CD4-positive, alpha-beta T cell treated with Interleukin-17A for 1 hour (primary cell): ENCODE measurements around the gene TRMT2A.

Source experiments
- DNase-seq: peaks from one replicate; pipeline ENCODE4 v3.0.0-alpha.2; 2020

The TRMT2A gene

DNA sequence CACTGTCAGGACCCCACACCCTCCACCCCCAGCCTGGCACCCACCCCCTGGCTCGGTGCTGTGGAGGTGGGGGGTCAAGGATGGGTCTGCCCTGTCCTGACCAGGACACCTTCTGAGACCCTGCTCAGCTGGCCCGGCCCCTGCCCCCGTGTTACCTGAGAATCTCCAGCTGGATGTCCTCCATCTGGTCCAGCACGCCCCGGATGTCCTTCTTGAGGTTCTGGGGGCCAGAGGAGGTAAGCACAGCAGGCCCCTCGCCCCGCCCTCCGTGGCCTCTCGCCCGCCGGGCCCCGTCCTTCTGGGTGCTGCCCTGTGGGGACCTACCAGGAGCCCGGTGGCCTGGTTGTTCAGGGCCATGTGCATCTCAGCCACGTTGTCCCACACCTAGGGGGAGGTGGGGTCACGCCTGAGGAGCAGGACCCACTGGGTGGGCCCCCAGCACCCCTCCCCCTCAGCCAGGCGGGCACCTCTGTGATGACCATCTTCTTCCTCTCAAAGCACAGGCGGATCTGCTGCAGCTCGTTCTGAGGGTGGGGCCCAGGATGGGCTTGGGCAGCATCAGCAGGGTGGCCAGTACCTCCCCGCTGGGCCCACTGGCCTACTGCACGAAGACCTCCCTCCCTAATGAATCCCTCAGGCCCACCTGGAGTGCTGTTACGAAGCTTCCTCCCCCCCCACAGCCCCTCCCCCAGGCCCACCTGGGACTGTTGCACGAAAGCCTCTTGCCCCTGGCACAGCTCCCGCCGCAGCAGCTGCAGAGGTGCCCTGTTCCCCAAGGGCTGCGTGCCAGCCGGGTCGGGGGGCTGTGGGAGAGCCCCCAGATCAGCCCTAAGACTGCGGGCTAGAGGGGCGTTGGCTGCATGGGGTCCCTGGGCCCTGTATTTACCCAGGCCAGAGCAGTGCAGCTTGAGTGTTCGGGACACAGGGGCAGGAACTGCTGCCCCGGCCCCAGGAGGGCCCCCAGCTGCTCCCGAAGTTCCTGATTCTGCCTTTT lies 32.5 kb upstream of the TRMT2A start:
- DNase-seq = no peak

DNA sequence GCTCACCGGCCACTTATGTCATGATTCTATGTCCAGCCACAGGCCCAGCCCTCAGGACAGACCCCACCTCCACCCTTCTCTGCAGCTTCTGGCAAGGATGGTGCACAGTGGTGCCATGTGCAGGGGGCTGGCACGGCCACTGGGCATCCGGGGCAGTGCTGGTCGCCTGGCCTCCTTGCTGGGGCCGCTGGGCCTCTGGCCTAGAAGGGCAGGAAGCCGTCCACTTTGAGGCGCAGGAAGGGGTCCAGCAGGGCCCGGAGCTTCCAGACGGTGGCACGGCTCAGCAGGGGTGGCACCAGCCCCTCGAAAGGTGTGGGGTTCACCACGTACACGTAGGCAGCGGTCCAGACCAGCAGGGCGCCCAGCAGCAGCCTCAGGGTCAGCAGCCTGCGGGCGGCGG lies 31.4 kb upstream of the TRMT2A start:
- DNase-seq = no peak

DNA sequence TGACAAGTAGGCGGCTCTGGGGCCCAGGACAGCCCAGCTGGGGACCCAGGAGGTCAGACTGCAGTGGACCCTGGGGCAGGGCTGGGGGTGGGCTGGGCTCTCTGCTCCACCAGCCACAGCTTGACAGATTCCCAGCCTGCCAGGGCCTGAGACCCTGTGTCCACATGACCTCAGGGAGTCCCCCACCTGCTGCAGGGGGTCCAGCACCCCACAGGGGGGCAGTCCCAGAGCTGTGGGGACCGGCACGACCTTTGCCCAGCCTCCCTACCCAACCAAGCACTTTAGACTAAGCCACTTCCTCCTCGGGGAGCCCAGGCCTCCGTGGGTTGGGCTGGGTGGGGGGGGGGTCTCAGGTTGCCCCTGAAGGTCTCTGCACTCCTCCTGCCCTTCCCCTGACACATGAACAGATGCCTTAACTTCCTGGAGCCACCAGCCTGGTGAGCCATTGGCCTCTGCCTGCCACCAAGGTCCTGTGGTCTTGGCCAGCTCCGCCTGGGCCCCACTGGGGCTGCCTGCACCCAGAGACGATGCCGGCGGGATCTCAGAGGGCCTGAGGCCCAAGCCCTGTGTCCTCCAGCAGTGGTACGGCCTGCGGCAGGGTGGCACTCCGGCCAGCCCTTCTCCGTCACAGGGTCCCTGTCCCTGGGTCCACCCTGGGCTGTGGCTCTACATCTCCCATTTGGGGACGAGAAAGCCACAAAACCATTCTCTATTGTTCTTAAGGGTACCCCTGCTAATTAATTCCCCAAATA lies 30.4 kb upstream of the TRMT2A start:
- no peak for DNase-seq

DNA sequence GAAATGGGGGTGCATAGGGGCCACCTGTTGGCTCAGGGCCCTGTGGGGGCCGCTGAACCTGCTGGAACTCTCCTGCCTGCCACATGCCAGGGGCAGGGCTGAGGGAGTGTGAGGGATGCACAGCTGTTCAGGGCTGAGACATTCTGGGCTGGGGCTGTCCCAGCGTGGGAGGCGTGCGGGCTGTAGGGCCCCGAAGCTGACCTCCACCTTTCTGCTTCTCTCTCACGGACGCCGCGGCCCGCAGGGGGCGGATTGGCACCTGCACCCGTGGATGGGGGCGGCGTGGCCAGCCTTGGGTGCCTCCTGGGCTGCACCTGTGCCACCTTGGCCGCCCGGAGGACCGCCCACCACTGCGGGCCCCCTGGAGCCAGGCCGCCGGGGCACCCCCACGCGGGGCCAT lies 29.8 kb upstream of the TRMT2A start:
- no peak for DNase-seq

DNA sequence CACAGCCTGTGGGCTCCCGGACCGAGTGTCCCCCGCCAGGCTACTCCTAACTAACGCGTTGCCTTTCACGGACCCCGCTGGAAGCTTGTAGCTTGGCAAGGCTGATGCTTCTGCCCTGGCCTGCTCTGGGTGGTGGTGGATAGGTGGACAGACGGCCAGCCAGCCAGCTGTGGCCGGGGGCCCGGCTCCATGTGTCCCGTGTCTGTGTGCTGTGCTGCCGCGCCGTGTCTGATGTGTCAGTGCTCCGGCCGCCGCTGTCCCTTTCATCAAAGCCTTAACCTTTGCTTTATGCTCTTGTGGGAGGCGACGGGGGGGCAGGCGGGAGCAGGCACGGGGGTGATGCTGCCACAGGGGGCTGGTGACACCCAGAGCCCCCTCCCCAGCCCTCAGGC lies 28.8 kb upstream of the TRMT2A start:
- DNase-seq = no peak

DNA sequence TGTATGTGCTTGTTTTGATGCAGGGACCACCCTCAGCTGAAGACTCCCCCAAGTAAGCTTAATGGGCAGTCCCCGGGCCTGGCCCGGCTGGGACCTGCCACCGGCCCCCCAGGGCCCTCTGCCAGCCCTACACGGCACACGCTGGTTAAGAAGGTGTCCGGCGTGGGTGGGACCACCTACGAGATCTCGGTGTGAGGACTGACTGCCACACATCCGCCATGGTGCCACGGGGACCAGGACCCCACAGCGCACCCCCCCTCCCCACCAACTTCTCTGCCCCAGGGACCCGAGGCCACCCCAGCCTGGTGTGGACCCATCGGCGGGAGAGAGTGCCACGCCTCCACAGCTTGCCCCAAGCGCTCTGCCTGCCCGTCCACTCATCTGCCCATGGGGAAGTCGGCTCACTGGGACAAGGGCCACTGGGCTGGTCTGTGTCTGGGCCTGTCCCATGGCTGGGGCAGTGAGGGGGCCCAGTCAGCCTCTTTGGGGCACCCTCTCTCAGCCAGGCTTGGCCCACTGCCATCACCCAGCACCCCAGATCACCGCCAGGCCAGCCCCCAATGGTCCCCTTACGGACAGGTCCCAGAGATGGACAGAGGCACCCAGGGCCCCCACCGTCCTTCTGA lies 28.3 kb upstream of the TRMT2A start:
- no peak for DNase-seq

DNA sequence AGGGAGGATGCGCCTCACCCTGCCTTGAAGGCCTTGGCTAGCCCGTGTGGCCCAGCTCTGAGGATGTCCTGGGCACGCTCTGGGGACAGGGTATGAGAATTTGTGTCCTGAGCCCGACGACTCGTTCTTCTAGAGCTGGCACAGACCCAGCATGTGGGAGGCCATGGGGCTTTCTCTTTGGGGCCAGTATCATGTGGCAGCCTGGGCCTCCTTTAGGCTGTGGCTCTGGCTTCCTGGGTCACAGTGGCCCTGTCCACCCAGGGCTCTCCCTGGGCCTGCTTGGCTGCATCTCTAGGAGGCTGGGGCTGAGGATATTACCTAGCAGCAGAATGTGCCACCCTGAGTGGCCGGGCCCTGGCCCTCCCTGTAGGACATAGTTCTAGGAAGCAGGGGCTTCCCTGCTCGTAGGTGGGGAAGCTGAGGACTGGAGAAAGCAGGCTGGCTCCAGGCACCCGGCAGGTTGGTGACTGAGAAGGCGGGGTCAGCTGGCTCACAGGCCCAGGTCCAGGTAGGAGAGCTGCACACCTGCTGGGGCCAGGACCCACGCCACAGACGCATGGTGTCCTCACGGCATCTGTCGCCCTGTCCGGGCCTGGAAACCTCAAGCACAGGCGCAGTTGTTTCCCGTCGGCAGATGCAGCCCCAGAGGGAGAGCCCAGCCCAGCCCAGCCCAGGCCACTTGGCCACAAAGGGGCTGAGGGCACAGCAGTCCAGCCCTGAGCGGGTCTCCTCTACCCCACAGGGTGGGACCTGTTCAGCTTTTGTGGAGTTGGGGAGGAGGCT lies 27.0 kb upstream of the TRMT2A start:
- DNase-seq = no peak

DNA sequence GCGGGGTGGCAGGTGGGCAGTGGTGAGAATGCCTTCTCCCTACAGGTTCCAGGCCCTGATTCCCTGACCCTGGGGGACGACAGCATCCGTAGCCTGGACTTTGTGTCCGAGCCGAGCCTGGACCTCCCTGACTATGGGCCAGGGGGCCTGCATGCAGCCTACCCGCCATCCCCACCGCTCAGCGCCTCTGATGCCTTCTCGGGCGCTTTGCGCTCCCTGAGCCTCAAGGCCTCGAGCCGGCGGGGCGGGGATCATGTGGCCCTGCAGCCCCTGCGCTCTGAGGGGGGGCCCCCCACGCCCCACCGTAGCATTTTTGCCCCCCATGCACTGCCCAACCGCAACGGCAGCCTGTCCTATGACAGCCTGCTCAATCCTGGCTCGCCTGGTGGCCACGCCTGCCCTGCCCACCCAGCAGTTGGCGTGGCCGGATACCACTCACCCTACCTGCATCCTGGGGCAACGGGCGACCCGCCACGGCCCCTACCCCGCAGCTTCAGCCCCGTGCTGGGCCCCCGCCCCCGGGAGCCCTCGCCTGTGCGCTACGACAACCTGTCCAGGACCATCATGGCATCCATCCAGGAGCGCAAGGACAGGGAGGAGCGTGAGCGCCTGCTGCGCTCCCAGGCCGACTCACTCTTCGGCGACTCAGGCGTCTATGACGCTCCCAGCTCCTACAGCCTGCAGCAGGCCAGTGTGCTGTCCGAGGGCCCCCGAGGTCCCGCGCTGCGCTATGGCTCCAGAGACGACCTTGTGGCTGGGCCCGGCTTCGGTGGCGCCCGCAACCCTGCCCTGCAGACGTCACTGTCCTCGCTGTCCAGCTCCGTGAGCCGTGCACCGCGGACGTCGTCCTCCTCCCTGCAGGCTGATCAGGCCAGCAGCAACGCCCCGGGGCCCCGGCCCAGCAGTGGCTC lies 25.9 kb upstream of the TRMT2A start:
- no peak for DNase-seq

DNA sequence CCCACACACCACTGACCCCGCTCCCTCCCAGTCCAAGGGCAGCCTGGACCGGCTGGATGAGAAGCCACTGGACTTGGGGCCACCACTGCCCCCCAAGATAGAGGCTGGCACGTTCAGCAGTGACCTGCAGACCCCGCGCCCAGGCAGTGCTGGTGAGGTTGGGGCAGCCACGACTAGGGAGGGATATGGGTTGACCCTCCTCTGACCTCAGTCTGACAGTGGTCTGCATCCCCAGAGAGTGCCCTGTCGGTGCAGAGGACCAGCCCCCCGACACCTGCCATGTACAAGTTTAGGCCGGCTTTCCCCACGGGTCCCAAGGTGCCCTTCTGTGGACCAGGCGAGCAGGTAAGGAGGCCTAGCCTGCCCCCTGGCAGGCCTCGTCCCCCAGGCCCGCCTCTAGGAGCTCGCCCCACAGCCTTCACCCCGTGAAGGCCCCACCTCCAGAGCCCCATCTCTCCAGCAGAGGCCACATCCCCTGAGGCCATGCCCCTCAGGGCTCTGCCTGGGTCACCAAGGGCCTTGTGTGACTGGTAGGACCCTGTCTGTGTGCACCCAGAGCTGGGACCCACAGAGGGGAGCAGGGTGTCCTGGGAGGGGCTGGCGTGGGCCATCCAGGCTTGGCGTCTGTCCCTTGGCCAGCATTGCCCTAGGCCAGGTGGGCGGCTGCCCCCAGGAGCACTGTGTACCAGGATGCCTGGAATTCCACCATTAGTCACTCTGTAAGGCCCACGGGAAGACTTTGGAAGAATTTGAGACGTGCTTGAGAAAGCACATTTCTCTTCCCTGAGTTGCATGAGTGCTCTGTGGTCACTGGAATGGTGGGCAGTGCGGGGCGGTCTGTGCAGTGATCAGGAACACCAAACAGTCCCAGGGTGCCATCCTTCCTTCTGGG lies 24.4 kb upstream of the TRMT2A start:
- DNase-seq = no peak

DNA sequence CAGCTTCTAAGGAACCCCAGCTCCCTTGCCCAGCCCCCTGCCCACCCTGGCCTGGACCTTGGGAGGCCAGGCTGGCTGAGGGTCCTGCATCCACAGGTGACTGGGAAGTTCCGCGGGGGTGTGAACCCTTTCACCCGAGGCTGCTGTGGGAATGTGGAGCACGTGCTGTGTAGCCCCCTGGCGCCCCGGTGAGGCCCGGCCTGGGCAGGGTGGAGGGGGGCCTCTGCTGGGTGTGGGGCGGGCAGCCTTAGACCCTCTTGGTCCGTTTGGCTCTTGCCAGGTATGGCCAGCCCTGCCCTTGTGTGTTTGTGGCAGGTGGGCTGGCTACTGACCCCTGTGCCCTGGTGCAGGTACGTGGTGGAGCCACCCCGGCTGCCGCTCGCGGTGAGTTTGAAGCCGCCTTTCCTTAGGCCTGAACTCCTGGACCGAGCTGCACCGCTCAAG lies 23.5 kb upstream of the TRMT2A start:
- DNase-seq = no peak

DNA sequence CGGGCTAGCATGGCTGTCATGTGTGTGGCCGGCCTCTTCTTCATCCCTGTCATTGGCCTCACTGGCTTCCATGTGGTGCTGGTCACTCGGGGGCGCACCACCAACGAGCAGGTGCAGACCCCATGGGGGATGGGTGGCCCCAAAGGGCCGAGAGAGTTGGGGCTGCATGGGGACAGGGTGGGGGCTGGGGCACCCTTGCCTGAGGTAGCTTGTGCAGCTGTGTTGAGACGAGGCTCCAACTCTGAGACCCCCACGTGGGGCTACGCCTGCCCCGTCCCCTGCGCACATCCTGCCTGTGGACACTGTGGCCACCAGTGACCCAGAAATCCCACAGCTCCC lies 23.1 kb upstream of the TRMT2A start:
- no peak for DNase-seq

DNA sequence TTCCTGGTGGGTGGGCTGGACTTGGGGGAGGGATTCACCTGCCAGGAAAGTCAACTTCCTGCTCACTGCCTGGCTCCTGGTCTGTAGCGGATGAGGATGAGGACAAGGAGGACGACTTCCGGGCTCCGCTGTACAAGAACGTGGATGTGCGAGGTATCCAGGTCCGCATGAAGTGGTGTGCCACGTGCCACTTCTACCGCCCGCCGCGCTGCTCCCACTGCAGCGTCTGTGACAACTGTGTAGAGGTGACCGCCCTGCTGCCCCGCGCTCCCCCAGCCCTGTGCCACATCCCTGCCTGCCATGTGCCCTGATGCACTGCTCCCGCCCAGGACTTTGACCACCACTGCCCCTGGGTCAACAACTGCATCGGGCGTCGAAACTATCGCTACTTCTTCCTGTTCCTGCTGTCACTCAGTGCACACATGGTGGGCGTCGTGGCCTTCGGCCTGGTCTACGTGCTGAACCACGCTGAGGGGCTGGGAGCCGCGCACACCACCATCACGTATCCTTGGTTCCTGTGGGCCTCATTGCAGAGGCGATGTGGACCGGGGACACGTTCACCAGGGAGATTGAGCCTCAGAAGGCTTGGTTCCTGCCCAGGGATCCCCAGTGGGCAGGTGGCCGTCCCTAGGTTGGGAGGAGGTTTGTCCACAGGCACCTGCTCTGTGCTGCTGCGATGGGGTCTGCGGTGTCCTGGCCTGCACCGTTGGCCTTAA lies 22.5 kb upstream of the TRMT2A start:
- no peak for DNase-seq

DNA sequence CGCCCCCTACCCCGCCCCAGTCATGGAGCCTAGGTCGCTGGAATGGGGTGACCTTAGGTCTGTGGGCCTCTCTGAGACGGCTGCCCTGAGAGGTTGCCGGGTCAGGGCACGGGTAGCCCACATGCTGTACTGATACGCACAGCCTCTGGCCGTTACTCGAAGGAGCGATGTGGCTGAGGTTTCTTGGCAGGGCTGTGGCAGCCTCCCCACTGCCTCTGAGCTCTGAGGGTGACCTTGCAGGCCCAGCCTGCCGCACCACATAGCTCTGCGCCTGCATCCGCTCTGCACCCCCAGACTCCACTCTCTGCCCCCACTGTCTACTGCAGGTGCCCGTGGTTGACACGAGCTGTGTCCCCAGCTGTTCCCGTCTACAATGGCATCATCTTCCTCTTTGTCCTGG lies 21.8 kb upstream of the TRMT2A start:
- DNase-seq = no peak

DNA sequence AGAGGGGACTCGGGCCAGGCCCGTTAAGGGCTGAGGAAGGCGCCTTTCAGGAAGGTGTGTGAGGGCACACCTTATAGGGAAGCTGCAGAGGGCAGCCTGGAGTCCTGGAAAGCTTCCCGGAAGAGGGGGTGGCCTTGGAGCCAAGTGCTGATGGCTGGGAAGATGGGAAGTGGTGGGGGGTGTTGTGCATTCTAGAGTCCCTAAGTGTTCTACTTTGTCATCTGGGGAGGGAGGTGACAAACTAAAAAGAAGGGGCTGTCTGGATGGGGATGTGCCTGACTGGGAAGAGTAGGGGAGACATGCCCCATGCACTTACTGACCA lies 21.4 kb upstream of the TRMT2A start:
- no peak for DNase-seq

DNA sequence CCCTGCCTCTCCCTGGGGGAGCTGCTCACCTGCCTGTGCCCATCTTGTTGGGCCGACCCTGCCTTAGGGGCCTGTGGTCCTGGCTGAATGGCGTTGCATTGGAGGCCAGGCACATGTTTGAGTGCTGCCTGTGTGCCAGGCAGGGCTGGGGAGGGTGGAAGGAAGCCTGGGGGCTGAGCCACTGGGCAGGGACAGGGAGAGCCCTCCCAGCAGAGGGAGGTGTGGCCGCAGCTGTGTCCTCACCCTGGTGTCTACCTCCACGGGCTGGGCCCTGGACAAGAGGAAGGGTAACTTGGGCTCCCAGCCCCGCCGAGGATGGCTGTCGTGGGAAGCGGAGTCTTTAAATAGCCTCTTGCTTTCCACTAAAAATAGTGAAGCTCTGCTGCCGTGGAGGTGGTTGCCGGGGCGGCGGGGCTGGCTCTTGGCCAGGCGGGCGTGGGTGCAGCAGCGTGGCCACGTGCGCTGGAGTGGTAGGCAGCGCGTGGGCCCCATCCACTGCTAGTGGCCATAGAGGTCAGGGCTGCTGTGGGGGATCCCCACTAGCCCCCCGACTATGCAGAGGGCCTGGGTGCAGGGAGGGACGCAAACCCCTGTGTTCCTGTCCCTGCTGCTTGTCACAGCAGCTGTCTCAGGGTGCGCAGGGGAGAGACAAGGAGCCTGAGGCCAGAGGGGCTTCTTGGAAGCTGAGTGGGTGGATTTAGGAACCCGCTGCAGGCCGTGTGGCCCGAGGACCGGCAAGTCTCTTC lies 20.8 kb upstream of the TRMT2A start:
- no peak for DNase-seq

DNA sequence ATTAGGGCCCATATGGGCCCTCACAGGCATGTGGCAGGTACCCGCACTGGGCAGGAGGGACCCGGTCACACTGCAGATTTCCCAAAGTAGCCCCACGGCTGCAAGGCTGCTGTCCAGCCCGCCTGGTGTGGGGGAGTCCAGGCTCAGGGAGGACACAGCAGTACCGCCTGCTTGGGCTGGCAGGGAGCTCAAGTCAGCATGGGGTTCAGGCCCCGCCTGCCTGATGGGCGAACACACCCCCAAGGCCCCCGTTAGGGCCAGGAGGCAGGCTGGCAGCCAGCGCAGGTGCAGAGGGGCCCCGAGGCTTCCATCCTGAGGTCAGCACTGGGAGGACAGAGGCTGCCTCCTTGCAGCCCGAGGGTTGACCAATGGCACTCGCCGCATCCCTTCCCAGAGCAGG lies 20.1 kb upstream of the TRMT2A start:
- DNase-seq = no peak

DNA sequence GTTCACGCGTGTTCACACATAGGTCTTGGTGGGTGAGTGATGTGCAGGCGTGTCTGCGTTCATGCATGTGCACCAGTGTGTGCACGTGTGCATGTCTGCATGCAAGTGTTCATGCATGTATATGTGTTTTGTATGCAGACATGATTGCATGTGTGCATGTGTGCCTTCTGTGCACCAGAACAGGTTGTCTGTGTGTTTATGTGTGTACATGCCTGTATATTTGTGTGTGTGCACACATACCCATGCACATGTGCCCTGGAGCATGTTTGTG lies 19.5 kb upstream of the TRMT2A start:
- no peak for DNase-seq

DNA sequence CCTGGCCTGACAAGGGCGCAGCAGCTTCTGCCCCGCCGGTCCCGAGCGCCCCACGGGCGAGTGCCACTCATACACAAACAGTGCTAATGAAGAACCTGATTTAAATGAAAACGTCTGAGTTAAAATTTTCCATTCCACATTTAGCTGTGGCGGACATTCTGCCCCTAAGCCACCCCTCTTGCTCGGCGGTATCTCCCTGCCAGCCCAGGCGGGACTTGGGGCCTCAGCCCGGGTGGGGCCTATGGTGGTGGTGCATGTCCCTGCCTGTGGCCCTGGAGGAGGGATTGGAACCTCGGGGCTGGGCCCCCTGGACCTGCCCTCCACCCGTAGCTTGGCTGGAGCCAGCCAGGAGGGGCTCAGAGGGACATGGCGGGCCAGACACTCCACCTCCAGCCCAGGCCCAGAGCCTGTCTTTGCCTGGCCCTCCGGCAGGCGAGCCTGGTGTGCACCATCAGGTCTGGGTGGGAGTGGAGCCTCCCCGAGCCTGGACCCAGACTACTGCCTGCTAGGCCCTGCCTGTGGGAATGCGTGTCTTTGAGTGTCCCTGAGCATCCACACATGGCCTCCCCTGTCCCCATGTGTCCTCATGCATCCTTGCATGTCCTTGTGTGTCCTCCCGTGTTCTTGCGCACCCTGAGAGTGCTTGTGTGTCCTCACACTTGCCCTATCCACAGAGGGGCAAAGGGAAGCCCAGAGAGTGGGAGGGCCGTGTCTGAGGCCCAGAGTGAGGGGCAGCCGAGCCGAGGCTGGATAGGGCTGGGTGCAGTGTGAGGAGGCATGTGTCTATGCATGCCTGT lies 19.0 kb upstream of the TRMT2A start:
- DNase-seq = no peak

DNA sequence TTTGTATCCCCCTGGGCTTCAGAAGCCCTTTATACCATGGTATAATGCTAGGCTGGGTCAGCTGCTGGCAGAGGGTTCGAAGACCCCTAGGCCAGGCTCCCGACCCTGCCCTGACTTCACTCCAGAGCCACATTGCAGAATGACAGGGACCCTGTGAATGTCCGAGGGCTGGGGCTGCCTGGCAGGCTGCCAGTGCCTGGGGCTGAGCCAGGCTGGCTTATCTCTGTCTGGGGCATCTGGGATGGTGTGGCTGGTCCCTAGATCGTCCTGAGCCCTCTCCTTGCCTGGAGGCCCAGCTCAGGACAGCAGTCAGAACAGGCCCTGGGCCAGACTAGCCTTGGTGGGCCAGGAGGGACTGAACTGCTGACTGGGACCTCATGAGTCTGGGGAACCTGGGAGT lies 18.2 kb upstream of the TRMT2A start:
- no peak for DNase-seq
